ENCODE results near the gene AKAP12. TPM values are rescaled to one million over a fixed set of nuclear protein-coding genes. Genes with fewer than 3 reads are reported as not detected.
A peak's percentile ranks its signal among the peaks of the same experiment; 100 is the strongest.

Gene AKAP12, protein sequence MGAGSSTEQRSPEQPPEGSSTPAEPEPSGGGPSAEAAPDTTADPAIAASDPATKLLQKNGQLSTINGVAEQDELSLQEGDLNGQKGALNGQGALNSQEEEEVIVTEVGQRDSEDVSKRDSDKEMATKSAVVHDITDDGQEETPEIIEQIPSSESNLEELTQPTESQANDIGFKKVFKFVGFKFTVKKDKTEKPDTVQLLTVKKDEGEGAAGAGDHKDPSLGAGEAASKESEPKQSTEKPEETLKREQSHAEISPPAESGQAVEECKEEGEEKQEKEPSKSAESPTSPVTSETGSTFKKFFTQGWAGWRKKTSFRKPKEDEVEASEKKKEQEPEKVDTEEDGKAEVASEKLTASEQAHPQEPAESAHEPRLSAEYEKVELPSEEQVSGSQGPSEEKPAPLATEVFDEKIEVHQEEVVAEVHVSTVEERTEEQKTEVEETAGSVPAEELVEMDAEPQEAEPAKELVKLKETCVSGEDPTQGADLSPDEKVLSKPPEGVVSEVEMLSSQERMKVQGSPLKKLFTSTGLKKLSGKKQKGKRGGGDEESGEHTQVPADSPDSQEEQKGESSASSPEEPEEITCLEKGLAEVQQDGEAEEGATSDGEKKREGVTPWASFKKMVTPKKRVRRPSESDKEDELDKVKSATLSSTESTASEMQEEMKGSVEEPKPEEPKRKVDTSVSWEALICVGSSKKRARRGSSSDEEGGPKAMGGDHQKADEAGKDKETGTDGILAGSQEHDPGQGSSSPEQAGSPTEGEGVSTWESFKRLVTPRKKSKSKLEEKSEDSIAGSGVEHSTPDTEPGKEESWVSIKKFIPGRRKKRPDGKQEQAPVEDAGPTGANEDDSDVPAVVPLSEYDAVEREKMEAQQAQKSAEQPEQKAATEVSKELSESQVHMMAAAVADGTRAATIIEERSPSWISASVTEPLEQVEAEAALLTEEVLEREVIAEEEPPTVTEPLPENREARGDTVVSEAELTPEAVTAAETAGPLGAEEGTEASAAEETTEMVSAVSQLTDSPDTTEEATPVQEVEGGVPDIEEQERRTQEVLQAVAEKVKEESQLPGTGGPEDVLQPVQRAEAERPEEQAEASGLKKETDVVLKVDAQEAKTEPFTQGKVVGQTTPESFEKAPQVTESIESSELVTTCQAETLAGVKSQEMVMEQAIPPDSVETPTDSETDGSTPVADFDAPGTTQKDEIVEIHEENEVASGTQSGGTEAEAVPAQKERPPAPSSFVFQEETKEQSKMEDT (N-terminal part only)
- polyA plus RNA-seq (2013, experiment 1 of 2) = 62.5 TPM
- polyA plus RNA-seq (2013, experiment 2 of 2) = 58.1 TPM

DNA sequence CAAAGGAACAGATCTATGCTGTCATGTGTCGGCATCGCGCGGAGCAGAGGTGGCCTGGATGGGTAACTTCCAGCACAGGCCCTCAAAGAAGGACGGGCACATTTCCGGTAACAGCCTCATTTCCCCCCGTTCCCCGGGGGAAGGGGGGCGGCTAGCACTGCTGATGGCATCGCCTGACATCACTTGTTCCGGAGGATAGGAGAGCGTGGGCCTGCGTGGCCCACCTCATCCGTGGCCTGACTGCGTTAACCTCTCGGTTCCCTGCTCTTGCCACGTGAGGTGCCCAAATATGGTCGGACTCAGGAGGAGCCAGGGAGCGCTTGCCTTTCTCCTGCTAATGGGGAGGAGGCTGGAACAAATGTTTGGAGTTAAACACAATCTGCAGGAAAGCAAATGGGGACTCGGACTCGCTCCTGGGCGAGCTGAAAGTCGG, at the start of gene AKAP12:
TSS of gene AKAP12 (plus strand) at position 365 of the 433 bp plus-strand sequence. CDS start 596 bp downstream, outside the sequence.
- Histone ChIP-seq H3K27ac (ENCODE audit: low read length, poor library complexity, severe bottlenecking) (peak within 1 kb of the TSS; percentile 83), H2AK5ac (ENCODE audit: low read length, severe bottlenecking) (no peak within 1 kb of the TSS), H3K27me3 (ENCODE audit: control insufficient read depth in 1 of 2, insufficient read depth in 1 of 2, low read length in 2 of 2) (no peaks in the 10 kb centered on the region), H2BK120ac (ENCODE audit: low read depth, low read length) (peak within 1 kb of the TSS; percentile 45), H4K8ac (ENCODE audit: low read length) (peak within 1 kb of the TSS; percentile 4), H3K14ac (ENCODE audit: low read length in 2 of 2) (peak within 1 kb of the TSS in 1 of 2 experiments; percentile 95), H3K4me3 (ENCODE audit: insufficient read depth in 1 of 2, low read depth in 1 of 2, low read length in 2 of 2) (peak within 1 kb of the TSS; percentile 89 to 92), H4K91ac (ENCODE audit: low read length) (peak within 1 kb of the TSS; percentile 71), H2BK12ac (ENCODE audit: low read length in 2 of 2) (peak within 1 kb of the TSS in 1 of 2 experiments; percentile 94), H3K4me2 (ENCODE audit: low read length, poor library complexity, severe bottlenecking) (peak within 1 kb of the TSS; percentile 98), H3K4ac (ENCODE audit: low read depth in 1 of 2, low read length in 2 of 2) (peak within 1 kb of the TSS in 1 of 2 experiments; percentile 92), H3K9ac (ENCODE audit: low read length) (peak within 1 kb of the TSS; percentile 86), H2BK5ac (ENCODE audit: low read depth, low read length, poor library complexity, severe bottlenecking) (no peak within 1 kb of the TSS), H3K18ac (ENCODE audit: low read depth in 1 of 2, low read length in 2 of 2) (peak within 1 kb of the TSS; percentile 94 to 99), H3K23ac (ENCODE audit: low read length in 2 of 2) (peak within 1 kb of the TSS in 1 of 2 experiments; percentile 98), H3K4me1 (ENCODE audit: control insufficient read depth, insufficient read depth, low read depth, low read length) (peaks cover 8% of the 10 kb centered on the region), H3K79me1 (replicated peaks; ENCODE audit: low read length, poor library complexity, severe bottlenecking) (peaks cover 2% of the 10 kb centered on the region), H2AFZ (ENCODE audit: low read depth, low read length) (peak within 1 kb of the TSS; percentile 91), H2BK15ac (ENCODE audit: low read depth, poor library complexity, severe bottlenecking) (peak within 1 kb of the TSS; percentile 52), H3K36me3 (ENCODE audit: control insufficient read depth in 1 of 2, insufficient read depth in 2 of 2, low read depth in 1 of 2, low read length in 2 of 2) (no peaks in the 10 kb centered on the region), H3K9me3 (ENCODE audit: control insufficient read depth, low read length) (no peaks in the 10 kb centered on the region)
- 15% methylated on average over 23 of the region's 23 CpGs for WGBS
- peak; percentile 80 for DNase-seq

- Histone ChIP-seq H2AK5ac (ENCODE audit: low read length, severe bottlenecking) (no peak overlapping the region), H3K4me2 (ENCODE audit: low read length, poor library complexity, severe bottlenecking) (no peak overlapping the region), H3K23ac (ENCODE audit: low read length in 2 of 2) (no peak overlapping the region), H2BK15ac (ENCODE audit: low read depth, poor library complexity, severe bottlenecking) (no peak overlapping the region), H3K9ac (ENCODE audit: low read length) (no peak overlapping the region), H4K91ac (ENCODE audit: low read length) (no peak overlapping the region), H3K79me1 (replicated peaks; ENCODE audit: low read length, poor library complexity, severe bottlenecking) (no peaks in the 10 kb centered on the region), H3K4ac (ENCODE audit: low read depth in 1 of 2, low read length in 2 of 2) (no peak overlapping the region), H2BK12ac (ENCODE audit: low read length in 2 of 2) (no peak overlapping the region), H3K4me1 (ENCODE audit: control insufficient read depth, insufficient read depth, low read depth, low read length) (no peaks in the 10 kb centered on the region), H2BK5ac (ENCODE audit: low read depth, low read length, poor library complexity, severe bottlenecking) (no peak overlapping the region), H3K4me3 (ENCODE audit: insufficient read depth in 1 of 2, low read depth in 1 of 2, low read length in 2 of 2) (no peak overlapping the region), H3K27ac (ENCODE audit: low read length, poor library complexity, severe bottlenecking) (no peak overlapping the region), H2BK120ac (ENCODE audit: low read depth, low read length) (no peak overlapping the region), H3K27me3 (ENCODE audit: control insufficient read depth in 1 of 2, insufficient read depth in 1 of 2, low read length in 2 of 2) (no peaks in the 10 kb centered on the region), H3K36me3 (ENCODE audit: control insufficient read depth in 1 of 2, insufficient read depth in 2 of 2, low read depth in 1 of 2, low read length in 2 of 2) (no peaks in the 10 kb centered on the region), H3K14ac (ENCODE audit: low read length in 2 of 2) (no peak overlapping the region), H2AFZ (ENCODE audit: low read depth, low read length) (no peak overlapping the region), H3K18ac (ENCODE audit: low read depth in 1 of 2, low read length in 2 of 2) (no peak overlapping the region), H3K9me3 (ENCODE audit: control insufficient read depth, low read length) (no peaks in the 10 kb centered on the region), H4K8ac (ENCODE audit: low read length) (no peak overlapping the region)
- DNase-seq = no peak
- 86% methylated on average over 4 of the region's 4 CpGs for WGBS
These were observed 48.2 kb upstream of the AKAP12 start for GRCh38 chr6:151191527-151191926.

- Histone ChIP-seq H3K79me1 (replicated peaks; ENCODE audit: low read length, poor library complexity, severe bottlenecking) (no peaks in the 10 kb centered on the region), H3K14ac (ENCODE audit: low read length in 2 of 2) (no peak overlapping the region), H2BK15ac (ENCODE audit: low read depth, poor library complexity, severe bottlenecking) (no peak overlapping the region), H3K18ac (ENCODE audit: low read depth in 1 of 2, low read length in 2 of 2) (peak overlapping the region in 1 of 2 experiments; percentile 37), H2AK5ac (ENCODE audit: low read length, severe bottlenecking) (no peak overlapping the region), H4K8ac (ENCODE audit: low read length) (no peak overlapping the region), H4K91ac (ENCODE audit: low read length) (no peak overlapping the region), H3K36me3 (ENCODE audit: control insufficient read depth in 1 of 2, insufficient read depth in 2 of 2, low read depth in 1 of 2, low read length in 2 of 2) (no peaks in the 10 kb centered on the region), H2BK12ac (ENCODE audit: low read length in 2 of 2) (no peak overlapping the region), H3K9me3 (ENCODE audit: control insufficient read depth, low read length) (no peaks in the 10 kb centered on the region), H3K4ac (ENCODE audit: low read depth in 1 of 2, low read length in 2 of 2) (no peak overlapping the region), H3K4me3 (ENCODE audit: insufficient read depth in 1 of 2, low read depth in 1 of 2, low read length in 2 of 2) (no peak overlapping the region), H3K4me1 (ENCODE audit: control insufficient read depth, insufficient read depth, low read depth, low read length) (no peaks in the 10 kb centered on the region), H3K27ac (ENCODE audit: low read length, poor library complexity, severe bottlenecking) (no peak overlapping the region), H2BK5ac (ENCODE audit: low read depth, low read length, poor library complexity, severe bottlenecking) (no peak overlapping the region), H2BK120ac (ENCODE audit: low read depth, low read length) (no peak overlapping the region), H2AFZ (ENCODE audit: low read depth, low read length) (no peak overlapping the region), H3K4me2 (ENCODE audit: low read length, poor library complexity, severe bottlenecking) (no peak overlapping the region), H3K27me3 (ENCODE audit: control insufficient read depth in 1 of 2, insufficient read depth in 1 of 2, low read length in 2 of 2) (no peaks in the 10 kb centered on the region), H3K23ac (ENCODE audit: low read length in 2 of 2) (no peak overlapping the region), H3K9ac (ENCODE audit: low read length) (no peak overlapping the region)
- WGBS = 70% methylated on average over 1 of the region's 1 CpG
- peak; percentile 75 for DNase-seq
These were observed 43.2 kb upstream of the AKAP12 start for GRCh38 chr6:151196555-151196954.

Data from mesenchymal stem cell (in vitro differentiated cells and primary cell).